Measurements from ENCODE around the gene LMCD1.

LMCD1 gene

GRCh38 chr3:8536096-8537056 is 34.8 kb downstream of the LMCD1 start:
- DNase-seq (ENCODE audit: low read depth in 2 of 2), result no peak

GRCh38 chr3:8537440-8537839 is 35.8 kb downstream of the LMCD1 start:
- no peak for DNase-seq (ENCODE audit: low read depth in 2 of 2)

- DNase-seq (ENCODE audit: low read depth in 2 of 2), result no peak
Measured at GRCh38 chr3:8538223-8538622, 36.6 kb downstream of the LMCD1 start.

GRCh38 chr3:8538913-8539312 is 37.3 kb downstream of the LMCD1 start:
- DNase-seq (ENCODE audit: low read depth in 2 of 2), result no peak

- DNase-seq (ENCODE audit: low read depth in 2 of 2), result no peak
Measured at GRCh38 chr3:8539419-8539818, 37.8 kb downstream of the LMCD1 start.

- no peak for DNase-seq (ENCODE audit: low read depth in 2 of 2)
Measured at GRCh38 chr3:8540456-8540855, 38.8 kb downstream of the LMCD1 start.

- DNase-seq (ENCODE audit: low read depth in 2 of 2), result no peak
Measured at GRCh38 chr3:8541486-8541885, 39.9 kb downstream of the LMCD1 start.

GRCh38 chr3:8542190-8543135 is 40.8 kb downstream of the LMCD1 start:
- no peak for DNase-seq (ENCODE audit: low read depth in 2 of 2)

GRCh38 chr3:8546609-8547008 is 45.0 kb downstream of the LMCD1 start:
- no peak for DNase-seq (ENCODE audit: low read depth in 2 of 2)

- no peak for DNase-seq (ENCODE audit: low read depth in 2 of 2)
Measured at GRCh38 chr3:8548502-8549275, 47.1 kb downstream of the LMCD1 start.

- DNase-seq (ENCODE audit: low read depth in 2 of 2), result no peak
Measured at GRCh38 chr3:8549354-8549753, 47.7 kb downstream of the LMCD1 start.

- no peak for DNase-seq (ENCODE audit: low read depth in 2 of 2)
Measured at GRCh38 chr3:8550611-8551010, 49.0 kb downstream of the LMCD1 start.

GRCh38 chr3:8552223-8552762 is 50.7 kb downstream of the LMCD1 start:
- no peak for DNase-seq (ENCODE audit: low read depth in 2 of 2)

- DNase-seq (ENCODE audit: low read depth in 2 of 2), result no peak
Measured at GRCh38 chr3:8553405-8553804, 51.8 kb downstream of the LMCD1 start.

- DNase-seq (ENCODE audit: low read depth in 2 of 2), result no peak
Measured at GRCh38 chr3:8554696-8555095, 53.1 kb downstream of the LMCD1 start.

GRCh38 chr3:8555113-8555661 is 53.6 kb downstream of the LMCD1 start:
- DNase-seq (ENCODE audit: low read depth in 2 of 2), result no peak

GRCh38 chr3:8555725-8556472 is 54.3 kb downstream of the LMCD1 start:
- DNase-seq (ENCODE audit: low read depth in 2 of 2), result no peak

- no peak for DNase-seq (ENCODE audit: low read depth in 2 of 2)
Measured at GRCh38 chr3:8556473-8556869, 54.8 kb downstream of the LMCD1 start.

GRCh38 chr3:8557298-8557697 is 55.7 kb downstream of the LMCD1 start:
- no peak for DNase-seq (ENCODE audit: low read depth in 2 of 2)

GRCh38 chr3:8558645-8559044 is 57.0 kb downstream of the LMCD1 start:
- no peak for DNase-seq (ENCODE audit: low read depth in 2 of 2)

Measured in activated CD8-positive, alpha-beta memory T cell treated with anti-CD3 and anti-CD28 coated beads for 4 hours (primary cell).